Esophagus squamous epithelium (tissue), 5 donors: Measurements from ENCODE around the gene CDH2. TPM values are rescaled to one million over a fixed set of nuclear protein-coding genes. Genes with fewer than 3 reads are reported as not detected.

Experiments used
- DNase-seq: peaks from one replicate; lab custom pipeline; 2025; lab: John Stamatoyannopoulos, UW
- H3K27ac ChIP-seq, 4 donors: fragments of 200-600 bp; sonication (generic); one replicate each; pipeline ENCODE4 v1.5.1; 2016 to 2019; ENCODE audit warnings: mild to moderate bottlenecking in 1 of 4
- H3K27me3 ChIP-seq, 4 donors: fragments of 200-600 bp; sonication (generic); 1 replicate in 3 of 4; 2 replicates in 1 of 4; pipeline versions ENCODE4 v1.5.1 to v1.6.0; 2017 to 2021; ENCODE audit warnings: antibody characterized with exemption in 1 of 4
- H3K36me3 ChIP-seq, 3 donors: fragments of 200-600 bp; sonication (generic); one replicate each; pipeline ENCODE4 v1.5.1; 2016 to 2019
- H3K4me1 ChIP-seq, 3 donors: fragments of 200-600 bp; sonication (generic); one replicate each; pipeline ENCODE4 v1.5.1; 2017 to 2019
- H3K4me3 ChIP-seq, 4 donors: fragments of 200-600 bp; sonication (generic); 1 replicate in 3 of 4; 2 replicates in 1 of 4; pipeline ENCODE4 v1.5.1; 2016 to 2019; ENCODE audit warnings: mild to moderate bottlenecking in 2 of 4, moderate library complexity in 1 of 4
- H3K9me3 ChIP-seq, 3 donors: fragments of 200-600 bp; sonication (generic); one replicate each; pipeline ENCODE4 v1.5.1; 2016 to 2019
- CTCF ChIP-seq, 6 experiments: fragments of 450-650 bp in 4 of 6; fragments of 200-600 bp in 2 of 6; sonication (generic) in 2 of 6; IDR thresholded peaks; one replicate each; pipeline ENCODE4 v1.5.1; 2016 to 2019; ENCODE audit warnings: antibody characterized with exemption in 6 of 6, mild to moderate bottlenecking in 4 of 6, moderate library complexity in 4 of 6
- POLR2A ChIP-seq, 4 donors: fragments of 450-650 bp; IDR thresholded peaks; one replicate each; pipeline ENCODE4 v1.6.1; 2017; ENCODE audit warnings: antibody characterized with exemption in 4 of 4, mild to moderate bottlenecking in 4 of 4, moderate library complexity in 3 of 4
- WGBS, 2 donors: methylation state at CpG; one replicate each; pipeline ENCODE4 v1.1.5; 2018; 5-methylcytosine and 5-hydroxymethylcytosine counted together
- intact Hi-C: fragments of 100-400 bp; cut with DNase I; formaldehyde crosslinking; loops from one replicate; pipeline ENCODE4 v1.15.0; 2022
- total RNA-seq, 4 donors: library from RNA; depleted of rRNA; stranded (reverse); fragments of >200 nt; gene quantifications; one replicate each; pipeline ENCODE4 v1.1.0, GENCODE V29; 2016
- donor health status: DM: yes; HTN: yes; CAD: no.

Gene CDH2
- total RNA-seq, 4 donors from 2014 or later = 0.11 to 0.88 (median 0.28) TPM

GRCh38 chr18:28039078-28039477 lies 137.9 kb downstream of the CDH2 start:
- no peaks in the 10 kb centered on the region for H3K36me3 ChIP-seq
- H3K4me3 ChIP-seq = no peak overlapping the region
- intact Hi-C loops = no loop called here
- DNase-seq = no peak
- no peak overlapping the region for H3K27ac ChIP-seq
- no peaks in the 10 kb centered on the region for H3K4me1 ChIP-seq
- no peak for TF ChIP-seq CTCF (IDR thresholded peaks at IDR 0.05)
- no peak for TF ChIP-seq POLR2A (IDR thresholded peaks at IDR 0.05)
- no peaks in the 10 kb centered on the region for H3K9me3 ChIP-seq
- H3K27me3 ChIP-seq = no peaks in the 10 kb centered on the region
- WGBS, 2 donors = 73 to 84% methylated on average over 3 to 5 of the region's 5 CpGs

- WGBS, 2 donors = 79 to 80% methylated on average over 5 of the region's 5 CpGs
- Histone ChIP-seq H3K9me3 (no peaks in the 10 kb centered on the region), H3K36me3 (no peaks in the 10 kb centered on the region), H3K4me1 (no peaks in the 10 kb centered on the region), H3K4me3 (no peak overlapping the region), H3K27me3 (no peaks in the 10 kb centered on the region), H3K27ac (no peak overlapping the region)
- intact Hi-C loops = no loop called here
- TF ChIP-seq CTCF (IDR thresholded peaks at IDR 0.05) = no peak
- DNase-seq = no peak
These were observed 140.4 kb downstream of the CDH2 start for GRCh38 chr18:28036488-28036887.

- WGBS, 2 donors = 70 to 83% methylated on average over 5 of the region's 5 CpGs
These were observed 142.4 kb downstream of the CDH2 start for GRCh38 chr18:28034567-28034966.

GRCh38 chr18:28032177-28032576 lies 144.8 kb downstream of the CDH2 start:
- 26 to 36% methylated on average over 2 of the region's 2 CpGs for whole genome bisulfite sequencing, 2 donors
- TF ChIP-seq CTCF (IDR thresholded peaks at IDR 0.05) (no peak), POLR2A (IDR thresholded peaks at IDR 0.05) (no peak)
- H3K36me3 ChIP-seq = no peaks in the 10 kb centered on the region
- H3K4me3 ChIP-seq = no peak overlapping the region
- H3K27ac ChIP-seq = no peak overlapping the region
- H3K4me1 ChIP-seq = no peaks in the 10 kb centered on the region
- intact Hi-C loops = no loop called here
- no peak for DNase-seq
- H3K27me3 ChIP-seq = no peaks in the 10 kb centered on the region
- no peaks in the 10 kb centered on the region for H3K9me3 ChIP-seq

More at GRCh38 chr18:28034567-28034966, 142.4 kb downstream of the CDH2 start:
- intact Hi-C loops = no loop called here
- Histone ChIP-seq H3K9me3 (no peaks in the 10 kb centered on the region), H3K36me3 (no peaks in the 10 kb centered on the region), H3K4me3 (no peak overlapping the region), H3K4me1 (no peaks in the 10 kb centered on the region), H3K27me3 (no peaks in the 10 kb centered on the region), H3K27ac (no peak overlapping the region)
- no peak for DNase-seq
- TF ChIP-seq POLR2A (IDR thresholded peaks at IDR 0.05) = no peak
- no peak for TF ChIP-seq CTCF (IDR thresholded peaks at IDR 0.05)

GRCh38 chr18:28030458-28030857 lies 146.5 kb downstream of the CDH2 start:
- Histone ChIP-seq H3K4me1 (no peaks in the 10 kb centered on the region), H3K27ac (no peak overlapping the region), H3K4me3 (no peak overlapping the region), H3K9me3 (no peaks in the 10 kb centered on the region), H3K27me3 (no peaks in the 10 kb centered on the region), H3K36me3 (no peaks in the 10 kb centered on the region)
- TF ChIP-seq POLR2A (IDR thresholded peaks at IDR 0.05) = no peak
- TF ChIP-seq CTCF (IDR thresholded peaks at IDR 0.05) = no peak
- 79 to 82% methylated on average over 1 of the region's 1 CpG for WGBS, 2 donors
- intact Hi-C loops = no loop called here
- no peak for DNase-seq
